Glomerular visceral epithelial cell (primary cell): Measurements from ENCODE around the gene ZNF787.

Source experiments
- DNase-seq: peaks from one replicate; pipeline ENCODE4 v3.0.0-alpha.2; 2016; ENCODE audit errors: extremely low spot score

ZNF787 gene

DNA sequence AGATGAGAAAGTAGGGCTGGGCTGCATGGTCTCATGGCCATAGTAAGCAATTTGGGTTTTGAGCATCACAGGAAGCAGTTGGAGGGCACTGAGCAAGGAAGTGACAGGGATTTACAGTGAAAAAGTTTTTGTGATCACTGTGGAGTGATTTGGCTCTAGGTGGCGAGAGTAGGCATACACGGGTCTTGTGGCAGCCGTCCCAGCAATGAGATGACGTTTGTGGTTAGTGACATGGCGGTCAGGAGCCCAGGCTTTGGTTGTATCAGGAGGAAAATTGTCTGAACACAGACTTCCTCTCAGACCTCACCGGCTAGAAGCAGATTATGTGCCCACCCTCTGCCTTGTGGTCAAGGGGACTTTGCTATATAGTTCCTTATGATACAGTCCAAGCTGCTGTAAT is 23.3 kb upstream of the ZNF787 start:
- DNase-seq = no peak

DNA sequence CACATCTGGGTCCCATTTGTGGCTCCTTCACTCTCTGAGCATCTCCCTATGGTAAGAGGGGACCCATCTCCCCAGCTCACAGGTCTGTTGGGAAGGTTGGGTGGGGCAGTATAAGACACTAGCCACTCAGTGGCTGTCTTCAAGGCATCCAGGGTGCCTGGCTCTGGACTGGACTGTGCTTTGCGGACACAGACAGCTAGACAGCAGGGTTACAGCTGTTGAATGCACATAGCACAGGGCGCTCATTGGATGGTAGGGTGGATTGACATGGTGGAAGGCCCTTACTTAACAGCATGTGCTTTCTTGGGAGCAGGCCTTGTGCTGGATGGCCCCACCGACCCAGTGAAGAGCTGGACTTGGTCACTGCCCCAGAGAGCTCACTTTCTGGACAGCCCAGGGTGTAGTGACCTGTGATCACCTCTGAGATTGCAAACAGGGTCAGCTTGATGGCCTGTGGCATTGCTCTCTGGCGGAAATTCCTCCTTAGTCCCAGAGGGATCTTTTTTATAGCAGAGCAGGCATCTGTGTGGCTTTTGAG is 21.9 kb upstream of the ZNF787 start:
- no peak for DNase-seq

DNA sequence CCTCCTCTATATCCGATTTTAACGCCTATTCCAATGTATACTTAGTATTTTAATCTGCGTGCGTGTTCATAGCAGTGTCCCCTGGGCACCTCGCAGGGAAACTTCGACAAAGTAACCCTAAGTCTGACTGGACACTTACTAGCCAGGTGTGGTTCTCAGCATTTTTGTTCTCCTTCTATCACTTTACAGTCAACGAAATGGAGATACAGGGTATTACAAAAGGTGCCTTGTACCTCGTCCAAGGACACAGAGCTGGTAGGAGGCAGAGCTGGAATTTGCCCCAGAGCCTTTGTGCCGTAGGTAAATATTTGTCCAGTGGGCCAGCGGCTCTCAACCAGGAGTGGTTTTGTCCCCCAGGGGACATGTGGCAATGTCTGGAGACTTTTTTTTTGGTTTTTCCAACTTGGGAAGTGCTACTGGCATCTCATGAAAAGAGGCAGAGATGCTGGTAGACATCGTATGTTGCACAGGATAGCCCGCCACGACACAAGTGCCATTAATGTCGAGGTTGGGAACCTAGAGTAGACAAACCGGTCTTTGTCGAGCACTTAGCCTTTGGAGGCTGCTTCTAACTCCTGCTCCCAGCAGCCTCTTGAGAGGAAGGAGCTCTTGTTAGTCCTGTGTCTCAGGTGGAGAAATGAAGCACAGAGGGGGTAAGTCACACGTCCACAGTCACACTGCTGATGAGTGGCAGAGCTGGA is 21.1 kb upstream of the ZNF787 start:
- DNase-seq = no peak

DNA sequence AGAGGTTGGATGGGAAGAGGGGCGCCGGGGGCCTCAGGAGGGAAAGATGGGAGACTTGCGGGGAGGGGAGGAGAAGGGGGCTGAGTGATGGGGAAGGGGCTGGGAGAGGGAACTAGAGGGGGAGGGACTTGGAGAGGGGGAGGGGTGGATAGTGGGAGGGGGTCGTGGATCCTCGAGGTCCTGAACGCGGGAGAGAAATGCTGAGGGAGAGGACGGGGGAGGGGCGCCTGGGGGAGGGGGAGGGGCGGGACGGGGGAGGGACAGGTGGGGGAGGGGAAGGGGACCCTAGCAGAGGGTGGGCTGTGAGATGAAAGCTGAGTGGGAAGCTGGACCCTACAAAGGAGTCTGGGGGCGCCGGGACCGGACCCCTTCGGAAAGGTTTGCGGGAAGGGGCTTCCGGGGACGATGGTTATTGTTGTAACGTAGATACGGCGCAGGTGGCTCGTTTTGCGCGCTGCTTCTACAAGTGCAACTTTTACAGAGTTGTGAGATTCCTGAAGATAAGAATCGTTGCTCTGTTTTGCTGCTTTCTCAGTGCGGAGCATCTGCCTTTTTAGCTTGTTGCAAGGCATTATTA is 20.4 kb upstream of the ZNF787 start:
- DNase-seq = no peak

DNA sequence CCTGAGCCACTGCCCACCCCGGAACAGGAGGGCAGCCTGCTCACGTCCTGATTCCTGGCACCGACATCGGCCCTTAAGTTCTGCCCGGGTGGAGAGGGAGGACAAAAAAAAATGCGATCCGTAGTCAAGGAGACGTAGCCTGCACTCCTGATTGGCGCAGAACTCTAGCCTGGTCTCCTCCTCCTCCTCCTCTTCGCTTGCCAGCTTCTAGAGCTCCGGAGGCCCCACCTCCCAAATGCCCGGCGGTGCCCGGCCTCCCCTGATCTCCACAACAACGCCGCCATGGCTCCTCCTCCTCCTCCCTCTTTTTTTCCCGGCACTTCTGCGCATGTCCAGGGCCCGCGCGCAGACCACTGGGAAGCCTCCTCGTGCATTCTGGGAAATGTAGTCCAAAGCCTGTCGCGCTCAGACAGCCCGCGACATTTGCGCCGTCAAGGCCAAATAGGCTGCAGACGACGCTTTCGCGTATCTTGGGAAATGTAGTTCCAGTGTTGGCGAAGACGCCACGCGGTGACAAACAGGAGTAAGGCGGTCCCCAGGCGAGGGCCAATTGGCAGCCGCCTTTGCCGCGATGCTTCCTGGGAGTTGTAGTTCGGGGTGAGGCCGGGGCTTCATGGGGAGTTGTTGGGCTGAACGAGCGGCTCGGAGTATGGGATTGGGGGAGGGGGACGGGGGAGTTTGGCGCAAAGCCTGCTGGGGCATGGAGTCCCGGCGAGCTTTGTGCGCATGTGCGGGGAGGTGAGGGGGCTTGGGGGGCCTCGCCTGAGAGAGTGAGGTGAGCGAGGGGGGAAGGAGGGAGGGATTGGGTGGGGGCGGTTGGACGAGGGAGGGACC is 19.7 kb upstream of the ZNF787 start, which contains the start of gene ZNF444:
TSS of gene ZNF444 (plus strand) at position 705 of the 834 bp plus-strand sequence. CDS start 5,625 bp downstream, outside the sequence.
- DNase-seq = peak; percentile 100

DNA sequence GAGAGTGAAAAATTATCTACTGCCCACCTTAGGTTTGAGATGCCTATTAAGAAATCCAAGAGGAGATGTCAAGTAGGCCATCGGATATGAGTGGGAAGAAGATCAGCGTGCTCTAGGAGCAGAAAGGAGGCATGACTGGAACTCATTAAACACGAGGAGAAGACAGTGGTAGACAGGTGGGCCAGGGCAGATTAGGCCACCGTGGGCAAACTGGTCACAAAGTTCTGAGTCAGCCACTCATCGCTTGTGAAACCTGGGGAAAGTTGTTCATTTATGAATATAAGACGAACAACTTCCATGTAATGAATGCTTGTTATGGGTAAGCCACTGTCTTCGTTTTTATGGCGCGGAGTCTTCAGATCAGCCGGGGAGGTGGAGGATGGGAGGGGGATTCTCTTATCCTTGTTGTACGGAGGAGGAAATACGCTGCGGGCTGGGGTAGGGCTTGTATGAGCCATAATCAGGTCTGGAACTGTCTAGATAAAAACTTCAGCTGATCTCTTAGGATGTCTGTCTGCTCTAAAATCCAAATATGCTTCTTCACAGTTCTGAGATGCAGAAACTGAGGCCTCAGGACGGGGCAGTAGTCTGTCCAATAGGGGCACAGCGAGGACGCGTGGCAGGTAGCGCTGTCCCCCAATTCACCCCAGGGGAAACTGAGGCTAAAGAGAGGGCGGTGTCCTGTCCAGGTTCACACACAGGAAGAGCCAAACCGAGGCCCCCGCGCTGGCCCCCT is 18.9 kb upstream of the ZNF787 start:
- DNase-seq = no peak

DNA sequence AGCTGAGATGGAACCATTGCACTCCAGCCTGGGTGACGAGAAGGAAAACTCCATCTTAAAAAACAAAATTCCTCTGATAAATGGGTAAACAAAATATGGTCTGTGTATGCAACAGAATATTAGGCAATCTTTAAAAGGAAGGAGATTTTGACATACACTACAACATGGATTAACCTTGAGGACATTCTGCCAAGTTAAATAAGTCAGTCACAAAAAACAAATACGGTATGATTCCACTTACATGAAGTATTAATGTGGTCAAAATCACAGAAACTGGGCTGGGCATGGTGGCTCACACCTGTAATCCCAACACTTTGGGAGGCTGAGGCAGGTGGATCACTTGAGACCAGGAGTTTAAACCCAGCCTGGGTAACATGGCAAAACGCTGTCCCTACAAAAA is 17.0 kb upstream of the ZNF787 start:
- no peak for DNase-seq

DNA sequence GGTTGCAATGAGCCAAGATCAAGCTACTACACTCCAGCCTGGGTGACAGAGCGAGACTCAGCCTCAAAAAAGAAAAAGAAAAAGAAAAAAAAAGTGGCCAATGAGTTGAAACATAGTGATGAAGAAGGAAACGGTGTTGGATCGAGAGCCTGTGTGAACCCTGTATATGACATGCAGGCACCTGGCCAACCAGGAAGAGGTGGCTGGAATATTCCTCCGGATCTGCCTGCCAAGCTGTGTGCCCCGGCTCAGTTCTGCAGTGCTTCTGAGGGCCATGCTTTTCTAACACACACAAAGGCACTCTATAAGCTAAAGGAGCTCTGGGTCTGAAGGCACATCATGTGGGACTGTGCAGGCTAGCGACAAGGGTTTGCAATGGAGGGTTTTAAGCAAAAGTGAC is 16.3 kb upstream of the ZNF787 start:
- no peak for DNase-seq

DNA sequence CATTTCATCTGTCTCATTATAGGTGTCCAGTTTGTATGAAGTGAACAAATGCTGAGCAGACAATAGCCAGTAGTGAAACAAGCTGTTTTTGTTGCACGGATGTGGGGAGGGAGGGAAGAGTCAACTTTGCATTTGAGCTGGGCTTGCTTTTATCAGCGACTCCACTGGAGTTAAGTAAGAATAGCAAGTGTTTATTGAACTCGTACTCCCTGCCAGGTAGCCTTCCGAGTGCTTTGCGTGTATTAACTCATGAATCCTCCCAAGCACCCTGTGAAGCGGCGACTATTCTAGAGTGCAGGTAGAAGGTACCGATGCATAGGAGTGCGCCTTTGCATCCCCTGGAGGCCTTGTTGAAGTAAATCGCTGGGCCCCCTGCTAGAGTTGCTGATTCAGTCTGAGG is 15.3 kb upstream of the ZNF787 start:
- no peak for DNase-seq

DNA sequence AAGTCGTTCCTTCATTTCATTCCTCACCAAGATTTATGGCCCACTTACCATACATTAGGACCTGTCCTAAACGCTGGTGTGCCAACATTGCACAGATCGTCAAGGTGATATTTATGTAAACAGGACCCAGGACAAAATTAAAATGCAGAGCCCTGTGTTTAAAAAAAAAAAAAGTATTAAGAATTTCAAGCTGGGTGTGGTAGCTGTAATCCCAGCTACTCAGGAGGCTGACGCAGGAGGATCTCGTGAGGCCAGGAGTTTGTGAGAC is 13.5 kb upstream of the ZNF787 start:
- DNase-seq = no peak

DNA sequence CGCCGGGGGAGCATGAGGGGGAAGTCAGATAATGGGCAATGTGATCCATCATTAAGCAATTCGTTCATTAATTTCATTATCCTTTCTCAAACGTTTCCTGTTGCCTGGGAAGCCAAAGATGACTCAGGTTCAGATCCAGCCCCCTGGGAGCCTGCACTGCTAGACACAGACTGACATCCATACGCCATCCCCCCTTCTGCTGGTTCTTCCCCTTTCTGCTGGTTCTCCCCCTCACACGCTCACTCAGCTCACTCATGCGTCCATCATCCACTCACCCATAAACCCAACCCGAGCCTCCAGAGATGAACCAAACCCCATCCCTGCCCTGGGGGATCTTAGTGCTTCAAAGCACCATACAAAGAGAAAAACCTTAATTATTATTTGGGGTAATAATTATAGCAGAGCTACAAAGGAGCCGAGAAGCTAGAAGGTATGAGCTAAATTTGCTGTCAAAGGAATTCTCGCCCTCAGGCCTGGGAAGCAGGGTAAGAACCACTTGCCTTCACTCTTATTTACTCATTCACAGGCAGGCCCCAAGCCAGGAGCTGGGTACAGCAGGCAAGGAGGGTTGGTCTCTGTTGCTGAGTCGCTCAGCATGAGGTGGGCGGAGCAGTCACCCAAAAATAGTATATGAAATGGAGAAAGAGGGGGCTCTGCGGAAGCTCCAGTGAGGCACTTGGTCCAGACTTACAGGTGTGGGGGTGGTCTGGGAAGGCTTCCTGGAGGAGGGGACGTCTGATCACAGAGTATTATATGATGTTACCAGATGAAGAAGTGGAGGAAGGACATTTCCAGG is 13.0 kb upstream of the ZNF787 start:
- DNase-seq = no peak

DNA sequence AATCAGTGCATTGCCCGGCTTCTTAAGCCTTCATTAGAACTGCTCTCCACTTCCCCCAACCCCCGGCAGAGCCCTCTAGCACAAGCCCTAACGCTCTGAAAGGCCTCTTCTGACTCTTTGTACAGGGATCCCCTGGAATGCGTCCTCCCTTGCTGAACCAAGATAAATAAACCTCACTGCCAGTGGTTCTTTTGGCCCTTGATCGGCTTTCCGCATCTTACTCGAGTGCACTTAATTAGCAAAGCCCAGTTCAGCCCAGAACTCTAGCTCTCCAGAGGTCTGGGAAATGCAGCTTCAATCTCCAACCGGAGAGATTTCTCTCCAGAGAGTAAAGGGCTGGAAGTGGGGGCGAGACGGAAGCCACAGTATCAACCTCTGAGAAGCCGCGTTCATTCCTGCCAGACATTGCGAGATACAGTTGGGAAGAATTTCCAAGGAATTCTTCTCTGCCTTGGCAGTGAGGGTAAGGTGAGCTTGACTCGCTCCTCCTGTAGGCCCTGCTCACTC is 11.3 kb upstream of the ZNF787 start:
- DNase-seq = no peak

DNA sequence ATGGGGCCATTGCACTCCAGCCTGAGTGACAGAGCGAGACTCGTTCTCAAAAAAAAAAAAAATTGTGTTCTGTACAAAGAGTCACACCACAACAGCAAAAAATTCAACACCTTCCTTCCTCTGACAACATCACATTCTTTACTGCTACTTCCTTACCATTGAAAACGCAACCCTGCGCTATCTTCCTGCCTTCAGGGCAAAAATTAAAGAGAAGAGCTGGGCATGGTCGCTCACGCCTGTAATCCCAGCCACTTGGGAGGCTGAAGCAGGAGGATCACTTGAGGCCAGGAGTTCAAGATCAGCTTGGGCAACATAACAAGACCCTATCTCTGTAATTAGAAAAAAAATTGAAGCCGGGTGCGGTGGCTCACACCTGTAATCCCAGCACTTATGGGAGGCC is 10.6 kb upstream of the ZNF787 start:
- DNase-seq = no peak

DNA sequence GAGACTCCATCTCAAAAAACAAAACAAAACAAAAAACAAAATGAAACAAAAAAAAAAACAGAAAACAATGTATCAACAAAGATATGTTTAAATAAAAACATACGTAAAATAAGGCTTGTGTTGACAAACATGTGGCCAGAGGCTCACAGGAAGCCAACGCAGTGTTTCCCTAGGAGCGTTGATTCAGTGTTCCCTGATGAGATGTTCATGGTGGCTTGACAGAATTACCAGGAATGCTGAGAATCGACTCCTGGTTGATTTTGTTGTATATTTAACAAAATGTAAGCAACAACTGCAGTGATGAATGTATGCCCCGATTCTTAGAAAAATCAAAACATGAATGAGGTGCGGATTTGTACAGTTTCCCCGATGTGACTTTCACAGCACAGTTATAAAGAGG is 8.9 kb upstream of the ZNF787 start:
- no peak for DNase-seq

DNA sequence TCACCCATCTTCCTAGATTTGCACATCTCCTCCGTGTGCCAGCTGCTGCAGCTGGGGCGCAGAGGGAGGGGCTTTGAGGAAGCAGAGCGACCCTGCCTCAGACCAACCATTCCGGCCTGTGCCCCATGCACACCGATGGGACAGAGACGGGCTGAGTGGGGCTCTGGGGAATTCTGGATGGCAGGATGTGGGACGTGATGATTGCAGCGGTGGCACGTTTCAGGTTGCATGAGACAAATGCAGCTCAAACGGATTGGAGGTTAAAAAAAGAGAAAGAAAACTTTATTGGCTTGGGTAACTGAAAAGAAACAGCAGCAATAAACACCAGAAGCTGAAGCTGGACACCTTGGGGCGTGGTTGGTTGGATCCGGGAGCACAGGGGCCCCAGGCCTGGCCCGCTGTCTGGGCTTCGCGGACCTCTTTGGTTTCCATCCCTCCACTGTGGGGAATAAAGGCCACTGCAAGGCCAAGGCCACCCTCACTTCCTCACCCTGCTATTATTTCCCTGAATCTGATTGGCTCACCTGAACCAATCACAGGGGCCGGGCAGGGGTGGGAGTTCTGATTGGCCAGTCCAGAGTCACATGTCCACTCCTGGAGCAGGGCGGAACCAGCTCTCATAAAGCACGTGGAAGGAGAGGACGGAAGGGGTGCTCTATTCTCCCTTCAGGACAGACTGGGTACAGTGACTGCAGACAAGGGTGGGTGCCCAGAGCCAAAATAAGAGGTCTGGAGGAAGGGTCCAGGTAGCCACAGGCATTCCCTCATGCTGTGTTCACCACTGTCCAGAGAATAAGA is 6.1 kb upstream of the ZNF787 start:
- no peak for DNase-seq

DNA sequence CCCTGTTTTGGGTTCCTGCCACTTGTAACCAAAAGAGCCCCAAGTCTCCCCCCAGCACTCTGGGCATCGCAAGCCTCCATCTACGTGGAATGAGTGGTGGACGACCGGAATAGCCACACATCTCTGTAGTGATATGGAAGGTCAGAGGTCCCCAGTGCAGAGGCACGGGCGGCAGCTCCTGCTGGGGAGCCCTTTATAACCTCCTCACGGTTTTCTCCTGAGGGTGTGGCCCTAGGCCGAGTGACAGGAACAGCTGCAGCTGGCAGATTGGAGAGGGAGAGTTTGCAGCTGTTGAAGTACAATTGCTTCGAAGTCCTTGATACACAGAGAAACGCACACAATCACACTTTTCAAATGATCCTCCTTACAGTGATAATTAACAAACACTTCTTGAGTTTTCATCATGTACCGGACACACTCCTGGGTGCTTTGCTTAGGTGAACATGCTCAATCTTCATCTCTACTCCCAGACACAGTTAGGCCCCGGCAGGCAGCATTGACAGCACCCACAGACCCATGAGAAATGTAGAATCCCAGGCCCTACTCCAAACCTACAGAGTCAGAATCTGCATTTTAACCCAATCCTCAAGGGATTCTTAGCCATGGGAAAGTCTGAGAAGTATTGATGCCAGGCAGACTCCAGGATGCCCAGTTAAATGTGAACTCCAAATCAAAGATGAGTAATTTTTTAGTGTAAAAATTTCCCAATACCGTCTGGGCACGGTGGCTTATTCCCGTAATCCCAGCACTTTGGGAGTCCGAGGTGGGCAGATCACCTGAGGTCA is 4.9 kb upstream of the ZNF787 start:
- no peak for DNase-seq

DNA sequence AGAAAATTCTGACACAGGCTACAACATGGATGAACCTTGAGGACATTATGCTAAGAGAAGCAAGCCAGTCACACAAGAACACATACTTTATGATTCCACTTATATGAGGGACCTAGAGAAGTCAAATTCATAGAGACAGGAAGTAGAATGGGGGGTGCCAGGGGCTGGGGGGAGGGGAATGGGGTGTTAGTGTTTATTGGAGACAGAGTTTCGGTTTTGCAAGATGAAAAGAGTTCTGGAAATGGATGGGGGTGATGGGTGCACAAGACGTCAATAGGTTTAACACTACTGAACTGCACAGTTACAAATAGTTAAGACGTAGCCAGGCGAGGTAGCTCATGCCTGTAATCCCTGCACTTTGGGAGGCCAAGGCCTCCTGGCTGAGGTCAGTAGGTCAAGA is 3.5 kb upstream of the ZNF787 start:
- no peak for DNase-seq

DNA sequence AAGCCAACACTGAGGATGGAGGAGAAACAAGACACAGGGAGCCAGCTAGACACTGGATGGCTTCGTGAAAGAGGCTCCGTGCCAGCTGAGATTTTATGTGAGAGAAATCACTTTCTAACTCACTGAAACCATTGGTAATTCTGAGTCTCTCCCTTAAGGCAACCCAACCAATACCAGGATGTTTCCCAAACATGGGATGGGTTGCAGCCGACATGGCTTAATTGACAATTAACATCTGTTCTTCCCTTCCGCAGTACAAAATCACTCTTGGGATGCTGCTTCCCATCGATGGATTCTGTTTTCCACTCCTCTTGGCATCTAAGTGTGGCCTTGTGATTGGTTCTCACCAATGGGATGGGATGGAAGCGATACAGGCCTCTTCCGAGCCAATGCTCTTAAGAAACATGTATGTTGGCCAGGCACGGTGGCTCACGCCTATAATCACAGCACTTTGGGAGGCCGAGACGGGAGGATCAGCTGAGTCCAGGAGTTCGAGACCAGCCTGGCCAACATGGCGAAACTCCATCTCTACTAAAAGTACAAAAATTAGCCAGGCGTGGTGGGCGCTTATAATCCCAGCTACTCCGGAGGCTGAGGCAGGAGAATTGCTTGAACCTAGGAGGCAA is 2.3 kb upstream of the ZNF787 start:
- no peak for DNase-seq
